Stimulated activated CD4-positive, alpha-beta T cell treated with anti-CD3 and anti-CD28 coated beads, Interleukin-4, amount 100 ng/mL, for 48 hours (primary cell): Measurements from ENCODE around the gene GSE1.
"Not testable (repeated sequence)": the region's sequence is repeated elsewhere in the genome, so short reads cannot be mapped to it uniquely, and the experiment has no call there.

Source experiments
- DNase-seq, 2 donors: peaks; one replicate each; pipeline ENCODE4 v3.0.0-alpha.2; 2020; ENCODE audit warnings: low read depth in 2 of 2

Gene GSE1

DNA sequence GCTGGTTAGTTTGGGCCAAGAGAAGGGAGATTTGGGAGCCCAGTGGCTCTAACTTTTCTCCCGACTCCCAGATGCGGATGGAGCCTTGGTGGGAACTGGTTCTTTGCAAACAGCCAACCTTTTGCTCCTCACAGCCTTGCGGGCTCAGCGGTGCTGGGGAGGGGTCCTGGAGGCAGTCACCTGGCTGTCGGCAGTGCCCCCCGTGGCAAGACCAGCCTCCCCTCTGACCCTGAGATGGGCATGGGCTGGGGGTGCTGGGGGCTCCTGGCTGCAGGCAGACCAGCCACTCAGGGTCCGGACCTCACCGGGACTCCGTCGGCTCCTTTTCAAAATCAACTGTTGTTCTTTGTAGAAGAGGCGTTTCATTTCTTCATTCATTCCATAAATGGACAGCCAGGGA is 21.7 kb upstream of the GSE1 start:
- DNase-seq: no peak

DNA sequence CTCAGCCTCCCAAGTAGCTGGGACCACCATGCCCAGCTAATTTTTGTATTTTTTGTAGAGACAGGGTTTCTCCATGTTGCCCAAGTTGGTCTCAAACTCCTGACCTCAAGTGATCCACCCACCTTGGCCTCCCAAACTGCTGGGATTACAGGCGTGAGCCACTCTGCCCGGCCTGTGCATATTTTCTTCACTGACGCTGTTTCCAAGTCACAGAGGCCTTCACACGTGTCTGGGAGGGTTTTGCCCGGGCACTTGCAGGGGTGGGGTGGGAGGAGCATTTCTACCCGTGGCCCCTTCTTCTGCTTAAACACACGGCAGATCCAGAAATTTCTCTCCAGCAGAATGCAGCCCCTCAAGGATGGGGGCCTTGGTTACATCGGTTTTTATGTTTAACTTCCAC is 20.8 kb upstream of the GSE1 start:
- DNase-seq: not testable (repeated sequence)

DNA sequence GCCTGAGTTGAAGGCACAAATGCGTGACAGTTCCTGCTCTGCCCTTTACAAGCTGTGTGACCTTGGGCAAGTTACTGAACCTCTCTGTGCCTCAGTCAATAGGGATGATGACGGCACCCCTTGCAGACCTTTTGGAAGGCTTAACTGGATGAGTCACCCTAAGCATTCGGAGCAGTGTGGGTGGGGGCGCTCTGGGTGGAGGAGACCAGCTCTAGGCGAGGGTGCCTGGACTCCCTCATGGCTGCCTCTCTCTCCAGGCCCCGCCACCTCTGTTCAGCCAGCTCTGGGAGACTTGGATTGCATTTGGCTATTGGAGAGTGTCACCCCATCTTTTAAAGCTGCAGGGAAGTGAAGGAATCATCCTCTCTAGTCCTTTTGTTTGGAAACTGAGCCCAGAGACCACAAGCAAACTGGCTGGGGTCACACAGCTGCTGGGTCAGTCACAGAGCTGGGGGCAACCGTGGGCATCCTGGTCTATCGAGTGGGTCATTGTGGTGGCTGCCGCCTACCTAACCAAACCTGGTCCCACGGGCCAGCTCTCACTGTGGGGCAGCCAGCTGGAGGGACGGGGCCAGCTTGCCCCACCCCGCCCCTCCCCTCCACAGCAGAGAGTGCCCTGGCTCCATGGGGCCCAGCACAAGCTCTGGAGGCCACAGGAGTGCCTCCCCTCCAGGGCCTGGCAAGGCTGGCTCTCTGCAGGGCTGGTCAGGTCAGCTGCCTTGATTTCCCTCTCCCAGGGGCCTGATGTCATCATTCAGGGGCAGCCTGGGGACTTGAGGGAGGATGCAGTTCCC is 20.2 kb upstream of the GSE1 start:
- DNase-seq: no peak

DNA sequence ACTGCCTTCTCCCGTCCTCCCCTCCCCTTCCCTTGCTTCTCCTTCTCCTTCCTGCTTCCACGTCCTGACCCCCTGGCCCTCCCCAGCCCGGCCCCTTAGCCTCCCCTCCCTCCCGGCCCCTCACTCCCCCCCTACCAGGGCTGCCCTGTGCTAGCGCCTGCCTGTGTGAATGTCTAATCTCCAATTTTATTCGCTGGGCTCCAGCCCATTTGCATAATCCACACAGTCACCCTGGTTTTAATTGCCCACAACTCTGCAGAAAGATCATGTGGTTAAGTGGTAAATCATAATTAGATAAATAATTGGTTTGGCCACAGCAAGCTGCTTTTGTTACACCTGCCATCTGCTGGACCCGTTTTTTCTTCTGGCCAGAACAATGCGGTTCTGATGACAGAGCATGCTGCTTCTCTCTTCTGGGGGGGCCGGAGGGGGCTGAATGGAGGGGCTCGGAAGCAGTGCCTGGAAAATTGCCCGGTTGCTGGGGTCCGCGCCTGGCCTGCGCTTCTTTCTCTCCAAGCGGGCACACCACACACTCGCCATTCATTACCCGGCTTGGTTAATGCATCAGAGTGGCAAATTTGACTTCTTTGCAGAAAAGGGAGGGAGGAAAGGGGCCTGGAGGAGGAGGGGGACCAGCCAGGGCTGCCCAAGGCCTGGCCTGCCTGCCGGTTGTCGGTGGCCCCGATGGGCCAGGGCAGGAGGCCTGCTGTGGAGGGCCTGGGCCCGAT is 19.5 kb upstream of the GSE1 start:
- DNase-seq: no peak

DNA sequence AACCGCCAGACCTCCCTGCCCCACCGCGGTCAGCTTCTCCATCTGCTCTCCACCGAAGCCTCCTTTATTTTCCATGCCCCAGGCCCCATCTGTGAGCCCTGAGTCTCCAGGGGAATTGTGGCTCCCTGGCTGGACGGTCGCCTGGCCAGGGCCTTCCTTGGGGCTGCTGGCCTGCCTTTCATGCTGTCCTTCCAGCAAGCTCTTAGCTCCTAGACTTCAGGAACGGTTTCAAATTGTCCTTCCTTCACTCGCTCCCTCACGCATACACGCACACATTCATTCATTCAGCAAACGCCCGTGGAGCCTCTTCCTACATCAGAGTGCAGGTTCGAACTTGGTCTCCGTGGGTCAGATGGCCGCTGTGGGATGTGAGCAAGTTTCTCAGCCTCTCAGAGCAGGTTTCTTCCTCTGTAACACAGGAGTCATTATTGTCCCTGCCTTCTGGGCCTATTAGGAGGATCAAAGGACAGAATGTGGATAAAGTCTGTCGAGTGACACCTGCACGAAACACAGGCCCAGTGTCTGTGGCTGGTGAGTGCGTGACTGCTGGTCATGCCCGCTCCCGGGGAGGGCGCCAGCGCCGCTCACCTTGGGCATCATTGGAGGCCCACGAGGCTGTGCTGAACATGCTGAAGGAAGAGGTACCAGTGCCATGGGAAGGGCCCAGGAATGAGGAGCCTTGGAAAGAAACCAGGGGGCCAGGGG is 18.7 kb upstream of the GSE1 start:
- no peak for DNase-seq

DNA sequence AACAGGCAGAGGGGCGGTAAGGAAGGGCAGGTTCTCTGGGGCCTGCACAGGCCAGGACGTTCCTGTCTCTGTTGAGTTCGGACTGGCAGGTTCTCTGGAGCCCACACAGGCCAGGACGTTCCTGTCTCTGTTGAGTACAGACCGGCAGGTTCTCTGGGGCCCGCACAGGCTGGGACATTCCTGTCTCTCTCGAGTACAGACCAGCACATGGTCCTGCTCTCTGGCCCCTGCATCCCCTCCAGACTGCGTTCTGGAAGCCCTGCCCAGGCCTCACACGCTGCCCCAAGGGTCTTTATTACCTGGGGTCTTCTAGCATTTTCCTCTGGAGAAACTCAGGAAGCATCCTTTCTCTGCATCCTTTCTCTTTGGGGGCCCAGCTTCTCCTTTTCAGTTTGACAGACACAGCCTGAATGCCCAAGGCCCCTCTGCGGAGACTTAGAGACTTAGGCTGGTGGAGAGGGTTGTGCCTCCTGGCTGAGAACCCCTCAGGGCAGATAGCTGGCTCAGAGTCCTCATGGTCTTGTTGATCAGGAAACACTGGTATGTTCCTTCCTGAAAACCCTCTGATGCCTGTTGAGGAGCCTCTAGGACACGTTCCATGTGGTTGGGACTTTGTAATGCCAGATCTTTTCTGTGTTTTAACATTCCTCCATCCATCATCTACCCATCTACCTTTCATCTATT is 18.0 kb upstream of the GSE1 start:
- no peak for DNase-seq

DNA sequence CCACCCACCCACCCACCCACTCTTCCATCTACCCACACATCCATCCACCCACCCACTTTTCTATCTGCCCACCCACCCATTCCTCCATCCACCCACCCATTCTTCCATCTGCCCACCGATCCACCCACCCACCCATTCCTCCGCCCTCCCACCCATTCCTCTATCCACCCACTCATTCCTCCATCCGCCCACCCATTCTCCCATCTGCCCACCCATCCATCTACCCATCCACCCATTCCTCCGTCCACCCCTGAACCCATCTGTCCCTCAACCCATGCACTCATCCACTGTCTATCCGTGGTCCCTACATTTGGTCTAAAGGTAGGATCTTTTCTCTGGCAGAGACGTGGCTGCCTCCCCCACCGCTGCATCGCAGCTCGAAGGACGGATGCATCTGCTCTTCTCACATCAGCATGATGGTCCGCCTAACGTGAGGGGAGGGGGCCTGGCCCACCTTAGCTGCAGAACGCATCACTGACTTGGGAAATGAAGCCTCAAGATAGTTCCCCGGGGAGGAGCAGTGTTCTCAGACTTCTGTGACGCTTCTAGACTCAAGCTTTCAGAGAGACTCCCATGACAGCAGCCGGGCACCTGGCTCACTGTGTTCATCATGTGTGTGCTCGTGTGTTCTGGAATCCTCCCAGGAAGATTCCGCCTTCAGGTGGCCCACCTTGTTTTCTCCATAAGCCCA is 17.2 kb upstream of the GSE1 start:
- DNase-seq: no peak

DNA sequence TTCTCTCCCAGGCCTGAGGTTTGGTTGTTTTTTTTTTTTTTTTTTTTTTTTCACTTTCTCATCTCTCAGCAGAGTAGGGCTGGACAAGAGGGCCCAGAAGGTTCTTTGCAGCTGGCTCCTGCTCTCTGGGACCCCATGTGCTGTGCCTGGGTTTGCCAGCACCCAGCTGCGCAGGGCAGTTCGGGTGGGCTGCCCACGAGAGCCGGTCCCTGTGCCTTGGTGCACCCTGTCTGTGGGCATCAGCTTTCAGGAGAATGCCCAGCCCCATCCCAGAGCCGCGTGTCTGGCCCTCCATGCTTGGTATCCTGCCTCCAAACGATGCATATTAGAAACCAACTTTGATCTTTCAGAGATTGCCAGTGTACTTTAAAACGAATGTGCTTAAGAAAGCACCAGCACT is 15.0 kb upstream of the GSE1 start:
- no peak for DNase-seq

DNA sequence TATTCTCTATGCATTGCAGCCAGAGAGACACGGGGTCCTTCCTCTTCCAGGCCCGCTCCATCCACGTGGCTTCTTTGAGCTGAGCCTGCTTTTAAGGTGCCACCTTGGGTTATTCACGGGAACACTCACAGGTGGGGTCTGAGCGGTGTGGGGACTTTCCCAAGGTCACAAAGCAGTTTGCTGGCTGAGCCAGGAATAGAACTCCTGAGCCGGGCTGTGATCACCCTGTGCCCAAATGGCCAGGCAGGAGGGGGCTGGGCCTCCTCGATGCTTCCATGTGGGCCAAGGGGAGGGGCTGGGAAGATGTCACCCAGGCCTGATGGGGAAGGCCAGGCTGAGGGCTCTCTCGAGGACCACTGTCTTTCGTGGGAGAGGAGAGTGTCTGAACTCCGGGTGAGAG is 13.0 kb upstream of the GSE1 start:
- DNase-seq: no peak

DNA sequence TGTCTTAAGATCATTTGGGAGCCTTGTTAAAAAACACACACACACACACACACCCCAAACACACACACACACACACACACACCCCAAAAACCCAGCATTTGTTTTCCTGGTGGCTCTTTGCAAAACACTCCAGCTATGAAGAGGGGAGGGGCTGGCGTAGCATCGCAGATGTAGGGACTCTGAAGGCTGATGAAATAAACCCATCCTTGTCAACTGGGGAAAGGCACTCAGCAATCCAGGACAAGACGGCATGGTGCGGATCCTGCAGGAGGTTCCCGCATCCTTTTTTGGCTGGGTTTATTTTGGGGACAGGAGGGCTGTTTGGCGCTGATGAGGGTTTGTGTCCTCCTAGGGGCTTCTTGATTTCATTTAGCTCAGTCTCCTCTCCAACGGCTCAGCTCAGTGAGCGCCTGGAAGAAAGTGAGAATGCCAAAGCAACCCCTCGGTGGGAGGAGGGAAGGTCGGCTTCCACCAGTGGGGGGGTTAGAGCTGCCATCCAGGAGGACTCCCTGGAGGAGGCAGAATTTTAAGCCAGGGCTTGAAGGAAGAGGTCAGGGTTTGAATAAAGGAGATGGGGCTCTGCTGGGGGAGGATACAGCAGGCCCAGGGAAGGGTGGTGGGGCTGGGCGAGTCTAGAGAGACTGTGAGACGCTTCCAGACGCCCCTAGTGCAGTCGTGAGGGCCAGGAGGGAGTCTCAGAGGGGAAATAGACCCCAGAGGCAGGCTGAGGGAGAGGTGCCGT is 12.4 kb upstream of the GSE1 start:
- no peak for DNase-seq

DNA sequence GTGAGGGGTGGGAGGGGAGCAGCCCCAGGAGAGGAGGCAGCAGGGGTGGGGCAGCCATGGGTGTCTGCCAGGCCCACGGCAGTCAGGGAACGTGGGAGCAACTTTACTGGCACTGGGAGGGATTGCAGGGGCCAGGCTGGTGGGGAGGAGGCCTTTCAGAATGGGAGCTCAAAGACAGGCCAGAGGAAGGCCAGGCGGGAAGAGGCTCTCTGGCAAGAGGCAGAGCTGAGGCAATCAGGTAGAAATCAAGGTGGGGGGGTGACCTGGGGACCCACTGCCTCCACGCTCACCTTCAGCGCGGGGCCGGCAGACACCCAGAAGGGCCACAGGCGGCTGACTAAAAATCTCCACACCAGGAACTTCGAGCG is 11.9 kb upstream of the GSE1 start:
- no peak for DNase-seq

DNA sequence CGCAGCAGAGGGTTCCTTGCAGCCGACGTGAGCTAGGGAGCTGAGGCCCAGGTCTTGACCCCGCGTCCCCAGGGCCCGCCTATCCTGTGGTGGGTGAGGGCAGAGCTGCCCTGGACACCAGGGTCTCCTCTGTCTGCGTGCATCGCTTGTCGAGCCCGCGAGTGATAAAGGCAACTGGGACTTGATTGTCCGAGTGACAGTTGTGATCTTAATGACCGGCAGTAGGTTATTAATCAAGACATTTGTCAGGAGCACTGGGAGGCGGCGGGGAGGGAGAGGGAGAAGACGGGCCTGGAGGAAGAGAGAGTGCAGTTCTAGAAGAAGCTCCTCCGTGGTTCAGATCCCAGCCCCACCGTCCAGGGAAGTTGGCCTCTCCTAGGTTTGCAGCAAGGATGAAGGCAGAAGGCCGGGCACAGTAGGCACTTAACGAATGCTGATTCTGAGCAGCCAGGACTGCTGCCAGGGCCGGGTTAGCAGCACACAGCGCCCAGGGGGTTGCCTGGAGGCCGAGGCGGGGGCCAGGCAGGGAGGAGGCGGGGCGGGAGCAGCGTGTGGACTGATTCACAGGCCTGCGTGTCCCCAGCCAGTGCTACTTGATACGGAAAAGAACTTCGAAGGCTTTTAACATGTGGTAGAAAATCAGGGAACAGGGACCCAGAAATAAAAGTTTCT is 11.3 kb upstream of the GSE1 start:
- no peak for DNase-seq

DNA sequence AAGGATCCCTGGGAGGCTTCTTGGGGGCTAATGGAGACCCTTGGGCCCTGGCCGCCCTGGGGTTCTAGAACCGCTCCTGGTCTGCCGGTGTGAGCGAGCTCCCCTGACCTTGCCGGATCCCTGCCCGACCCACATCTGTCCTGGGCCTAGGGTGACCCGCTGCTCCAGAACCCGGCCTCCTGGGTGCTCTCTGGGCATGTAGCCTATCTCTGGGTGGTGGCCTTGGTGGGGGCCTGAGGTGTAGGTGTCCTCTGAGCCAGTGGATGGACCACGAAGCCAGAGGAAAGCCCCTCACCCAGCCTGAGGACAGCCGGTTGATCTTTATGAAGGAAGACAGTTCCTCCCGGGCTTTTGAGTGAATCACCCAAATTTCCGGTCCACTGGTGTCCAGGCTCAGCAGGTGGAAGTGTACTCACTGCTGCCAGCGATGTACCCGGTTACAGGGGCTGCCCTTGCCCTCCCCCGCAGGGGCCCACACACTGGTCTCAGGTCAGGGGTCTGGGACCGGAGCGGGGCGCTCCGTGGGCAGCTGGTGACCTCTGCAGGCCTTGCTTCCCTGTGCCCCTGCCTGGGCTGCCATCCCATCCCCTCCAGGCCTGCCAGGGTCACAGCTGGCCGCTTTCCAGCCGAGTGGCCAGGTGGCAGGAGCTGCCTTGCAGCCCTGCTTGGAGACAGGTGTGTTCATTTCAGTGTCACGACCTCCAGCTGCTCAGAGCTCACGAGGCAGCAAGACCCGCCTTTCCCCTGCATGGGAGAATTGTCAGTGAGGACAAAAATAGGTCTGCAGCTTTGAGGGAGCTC is 10.5 kb upstream of the GSE1 start:
- DNase-seq: no peak

DNA sequence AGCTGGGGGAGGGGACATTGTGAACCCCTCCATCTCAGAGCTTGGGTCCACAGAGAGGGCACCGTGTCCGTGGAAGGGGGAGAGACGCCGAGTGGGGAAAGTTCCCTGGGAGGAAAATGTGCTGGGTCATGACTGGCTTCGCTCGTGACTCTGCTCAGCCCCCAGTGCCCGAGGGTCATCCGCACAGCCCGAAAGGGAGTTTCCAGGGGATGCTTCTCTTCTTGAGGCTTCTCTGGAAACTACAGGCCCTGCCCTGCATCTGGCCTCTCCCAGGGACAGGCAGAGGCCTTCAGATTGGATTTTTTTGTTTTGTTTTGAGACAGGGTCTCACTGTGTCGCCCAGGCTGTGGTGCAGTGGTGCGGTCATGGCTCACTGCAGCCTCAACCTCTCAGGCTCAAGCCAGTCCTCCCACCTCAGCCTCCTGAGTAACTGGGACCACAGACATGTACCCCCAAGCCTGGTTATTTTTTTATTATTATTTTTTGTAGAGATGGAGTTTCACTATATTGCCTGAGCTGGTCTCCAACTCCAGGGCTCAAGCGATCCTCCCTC is 9.8 kb upstream of the GSE1 start:
- no peak for DNase-seq

DNA sequence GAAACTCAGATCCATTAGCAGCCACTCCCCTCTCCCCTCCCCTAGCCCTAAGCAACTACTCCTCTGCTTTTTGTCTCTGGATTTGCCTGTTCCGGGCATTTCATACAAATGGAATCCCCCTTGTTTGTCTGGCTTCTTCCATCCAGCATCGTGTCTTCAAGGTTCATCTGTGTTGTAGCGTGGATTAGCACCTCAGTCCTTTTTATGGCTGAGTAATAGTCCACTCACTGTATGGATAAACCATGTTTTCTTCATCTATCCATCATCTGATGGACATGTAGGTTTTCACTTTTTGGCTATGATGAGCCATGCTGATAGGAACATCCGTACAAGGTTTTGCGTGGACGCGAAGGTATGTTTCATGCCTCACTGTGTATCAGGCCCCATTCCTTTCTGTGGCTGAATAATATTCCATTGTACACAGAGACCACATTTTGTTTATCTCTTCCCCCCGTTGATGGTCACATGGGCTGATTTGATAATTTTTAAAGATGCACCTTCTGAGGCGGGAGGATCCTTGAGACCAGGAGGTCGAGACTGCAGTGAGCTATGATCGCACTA is 8.9 kb upstream of the GSE1 start:
- no peak for DNase-seq

DNA sequence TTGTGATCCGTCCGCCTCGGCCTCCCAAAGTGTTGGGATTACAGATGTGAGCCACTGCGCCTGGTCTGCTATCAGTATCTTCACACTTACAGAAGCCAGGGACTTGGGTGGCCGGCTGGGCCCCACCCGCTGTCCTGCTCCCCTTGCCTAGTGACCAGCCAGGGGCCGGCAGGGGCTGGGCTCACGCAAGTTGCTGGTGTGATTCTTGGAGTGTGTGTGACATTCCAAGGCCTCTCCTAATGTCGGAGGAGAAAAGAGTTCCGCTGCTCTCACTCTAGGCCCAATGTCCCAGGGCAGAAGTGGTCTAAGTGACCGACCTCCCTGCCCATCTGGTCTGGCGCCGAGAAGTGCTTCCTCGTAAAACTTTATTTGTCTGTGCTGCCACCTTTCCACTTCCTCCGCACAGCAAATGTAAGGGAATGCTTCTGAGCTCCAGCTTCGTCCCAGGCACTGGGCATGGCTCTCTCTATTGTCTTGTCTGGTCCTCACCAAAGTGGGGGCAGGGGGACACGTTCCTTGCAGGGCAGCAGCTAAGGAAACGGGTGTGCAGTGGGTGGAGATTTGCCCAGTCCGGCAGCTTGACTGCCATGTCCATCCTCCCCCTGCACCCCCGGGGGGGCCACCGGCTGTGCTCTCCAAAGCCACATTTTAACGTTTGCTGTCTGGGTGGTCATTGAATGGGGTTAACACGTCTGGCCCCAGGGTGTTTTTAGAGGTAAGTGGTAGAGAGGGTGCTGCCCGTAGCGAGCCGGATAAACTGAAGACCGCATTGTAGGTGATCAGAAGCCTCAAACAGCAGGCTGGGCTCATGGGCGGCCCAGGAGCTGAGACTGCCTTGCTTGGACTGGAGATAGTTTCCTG is 7.8 kb upstream of the GSE1 start:
- no peak for DNase-seq

DNA sequence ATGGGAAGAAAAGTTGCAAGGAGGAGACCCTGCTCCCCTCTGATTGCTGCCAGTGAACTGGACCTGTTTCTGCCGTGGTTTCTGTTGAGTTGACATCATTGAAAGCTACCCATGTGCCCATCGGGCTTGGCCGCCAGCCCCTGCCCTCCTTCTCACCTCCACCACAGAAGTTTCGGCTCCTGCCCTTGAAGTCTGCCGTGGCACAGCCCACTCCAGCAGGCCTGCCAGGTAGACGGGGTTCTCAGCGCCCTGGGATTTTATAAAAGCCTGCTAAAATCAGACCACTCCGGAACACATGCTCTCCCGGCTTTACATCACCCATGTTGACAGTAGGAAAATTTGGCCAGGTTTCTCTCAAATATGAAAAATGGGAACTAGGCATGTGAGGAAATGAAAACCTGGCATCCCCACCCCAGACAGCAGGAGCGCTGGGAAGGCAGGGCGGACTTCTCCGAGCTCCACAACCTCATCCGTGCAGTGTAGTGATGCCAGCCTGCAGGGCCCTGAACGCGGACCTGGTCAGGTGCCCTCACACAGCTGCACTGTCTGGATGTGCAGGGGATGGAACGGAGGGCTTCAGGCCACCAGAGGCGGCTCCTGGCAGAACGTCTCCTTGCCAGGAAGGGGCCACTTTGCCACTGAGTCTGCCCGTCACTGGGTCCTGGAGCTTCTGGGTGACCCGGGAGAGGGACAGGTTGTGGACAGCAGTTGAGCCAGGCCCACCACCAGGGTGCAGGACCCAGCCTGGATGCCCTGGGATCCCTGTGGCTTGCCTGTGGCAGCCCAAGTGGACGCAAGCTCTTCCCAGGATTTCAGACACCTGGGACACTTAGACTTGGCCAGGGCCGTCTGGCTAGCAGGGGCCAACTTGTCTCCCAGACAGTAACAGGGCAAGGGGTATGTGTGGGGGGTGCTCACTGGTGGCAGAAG is 6.9 kb upstream of the GSE1 start:
- no peak for DNase-seq
